Esophagus squamous epithelium (tissue), 5 donors: ENCODE data around the gene PPP1R12C. TPM values are rescaled to one million over a fixed set of nuclear protein-coding genes. Genes with fewer than 3 reads are reported as not detected.
A peak's percentile ranks its signal among the peaks of the same experiment; 100 is the strongest.

Experiments used
- DNase-seq: peaks from one replicate; lab custom pipeline; 2025; lab: John Stamatoyannopoulos, UW
- H3K27ac ChIP-seq, 4 donors: fragments of 200-600 bp; sonication (generic); one replicate each; pipeline ENCODE4 v1.5.1; 2016 to 2019; ENCODE audit warnings: mild to moderate bottlenecking in 1 of 4
- H3K27me3 ChIP-seq, 4 donors: fragments of 200-600 bp; sonication (generic); 1 replicate in 3 of 4; 2 replicates in 1 of 4; pipeline versions ENCODE4 v1.5.1 to v1.6.0; 2017 to 2021; ENCODE audit warnings: antibody characterized with exemption in 1 of 4
- H3K36me3 ChIP-seq, 3 donors: fragments of 200-600 bp; sonication (generic); one replicate each; pipeline ENCODE4 v1.5.1; 2016 to 2019
- H3K4me1 ChIP-seq, 3 donors: fragments of 200-600 bp; sonication (generic); one replicate each; pipeline ENCODE4 v1.5.1; 2017 to 2019
- H3K4me3 ChIP-seq, 4 donors: fragments of 200-600 bp; sonication (generic); 1 replicate in 3 of 4; 2 replicates in 1 of 4; pipeline ENCODE4 v1.5.1; 2016 to 2019; ENCODE audit warnings: mild to moderate bottlenecking in 2 of 4, moderate library complexity in 1 of 4
- H3K9me3 ChIP-seq, 3 donors: fragments of 200-600 bp; sonication (generic); one replicate each; pipeline ENCODE4 v1.5.1; 2016 to 2019
- POLR2A ChIP-seq, 4 donors: fragments of 450-650 bp; IDR thresholded peaks; one replicate each; pipeline ENCODE4 v1.6.1; 2017; ENCODE audit warnings: antibody characterized with exemption in 4 of 4, mild to moderate bottlenecking in 4 of 4, moderate library complexity in 3 of 4
- WGBS, 2 donors: methylation state at CpG; one replicate each; pipeline ENCODE4 v1.1.5; 2018; 5-methylcytosine and 5-hydroxymethylcytosine counted together
- intact Hi-C: fragments of 100-400 bp; cut with DNase I; formaldehyde crosslinking; loops from one replicate; pipeline ENCODE4 v1.15.0; 2022
- total RNA-seq, 4 donors: library from RNA; depleted of rRNA; stranded (reverse); fragments of >200 nt; gene quantifications; one replicate each; pipeline ENCODE4 v1.1.0, GENCODE V29; 2016
- TF ChIP-seq, protein P1 (sequence below), 6 experiments: fragments of 450-650 bp in 4 of 6; fragments of 200-600 bp in 2 of 6; sonication (generic) in 2 of 6; IDR thresholded peaks; one replicate each; pipeline ENCODE4 v1.5.1; 2016 to 2019; ENCODE audit warnings: antibody characterized with exemption in 6 of 6, mild to moderate bottlenecking in 4 of 6, moderate library complexity in 4 of 6
- donor health status: DM: yes; HTN: yes; CAD: no.

PPP1R12C gene
- total RNA-seq, 4 donors from 2014 or later = 35.1 to 89.1 (median 43.7) TPM

DNA sequence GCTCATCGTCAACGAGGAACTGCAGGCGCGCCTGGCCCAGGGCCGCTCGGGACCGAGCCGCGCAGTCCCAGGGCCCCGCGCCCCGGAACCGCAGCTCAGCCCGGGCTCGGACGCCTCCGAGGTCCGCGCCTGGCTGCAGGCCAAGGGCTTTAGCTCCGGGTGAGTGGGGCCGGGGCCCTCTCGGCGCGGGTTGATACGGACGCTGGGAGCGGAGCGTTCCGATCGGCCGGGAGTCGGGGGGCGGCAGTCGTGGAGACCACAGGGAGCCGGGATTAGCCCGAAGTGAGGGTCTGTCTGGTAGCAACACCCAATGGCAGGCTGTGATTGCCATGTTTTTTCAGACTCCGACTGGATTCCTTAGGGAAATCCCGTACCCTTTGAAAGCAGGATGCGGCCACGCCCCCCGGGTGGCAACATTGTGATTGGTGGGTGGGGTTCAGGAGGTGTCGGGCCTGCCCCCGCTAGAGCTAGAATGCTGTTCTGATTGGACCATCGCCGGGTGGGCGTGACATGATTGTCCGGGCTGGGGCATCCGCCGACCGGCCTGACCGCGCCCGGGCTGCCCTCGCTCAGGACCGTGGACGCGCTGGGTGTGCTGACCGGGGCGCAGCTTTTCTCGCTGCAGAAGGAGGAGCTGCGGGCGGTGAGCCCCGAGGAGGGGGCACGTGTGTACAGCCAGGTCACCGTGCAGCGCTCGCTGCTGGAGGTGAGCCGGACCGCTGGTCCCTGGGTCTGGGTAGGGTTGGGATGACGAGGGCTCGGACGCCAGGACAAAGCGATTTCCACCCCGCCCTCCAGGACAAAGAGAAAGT is 30.5 kb downstream of the PPP1R12C start:
- no peak for DNase-seq
- 9 to 13% methylated on average over 8 to 20 of the region's 74 CpGs for WGBS, 2 donors
- no peaks in the 10 kb centered on the region for H3K9me3 ChIP-seq
- peak overlapping the region; percentile 29 to 59 (median 54) for H3K27ac ChIP-seq
- peaks cover 0 to 36% (median 6%) of the 10 kb centered on the region in 3 donors for H3K36me3 ChIP-seq
- H3K27me3 ChIP-seq = peaks cover 0 to 54% (median 14%) of the 10 kb centered on the region in 4 donors
- peaks cover 22 to 46% (median 24%) of the 10 kb centered on the region in 3 donors for H3K4me1 ChIP-seq
- peak overlapping the region; percentile 24 to 69 (median 41) for H3K4me3 ChIP-seq
- TF ChIP-seq POLR2A (IDR thresholded peaks at IDR 0.05) = no peak
- TF ChIP-seq, protein P1, sequence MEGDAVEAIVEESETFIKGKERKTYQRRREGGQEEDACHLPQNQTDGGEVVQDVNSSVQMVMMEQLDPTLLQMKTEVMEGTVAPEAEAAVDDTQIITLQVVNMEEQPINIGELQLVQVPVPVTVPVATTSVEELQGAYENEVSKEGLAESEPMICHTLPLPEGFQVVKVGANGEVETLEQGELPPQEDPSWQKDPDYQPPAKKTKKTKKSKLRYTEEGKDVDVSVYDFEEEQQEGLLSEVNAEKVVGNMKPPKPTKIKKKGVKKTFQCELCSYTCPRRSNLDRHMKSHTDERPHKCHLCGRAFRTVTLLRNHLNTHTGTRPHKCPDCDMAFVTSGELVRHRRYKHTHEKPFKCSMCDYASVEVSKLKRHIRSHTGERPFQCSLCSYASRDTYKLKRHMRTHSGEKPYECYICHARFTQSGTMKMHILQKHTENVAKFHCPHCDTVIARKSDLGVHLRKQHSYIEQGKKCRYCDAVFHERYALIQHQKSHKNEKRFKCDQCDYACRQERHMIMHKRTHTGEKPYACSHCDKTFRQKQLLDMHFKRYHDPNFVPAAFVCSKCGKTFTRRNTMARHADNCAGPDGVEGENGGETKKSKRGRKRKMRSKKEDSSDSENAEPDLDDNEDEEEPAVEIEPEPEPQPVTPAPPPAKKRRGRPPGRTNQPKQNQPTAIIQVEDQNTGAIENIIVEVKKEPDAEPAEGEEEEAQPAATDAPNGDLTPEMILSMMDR (IDR thresholded peaks at IDR 0.05) = no peak
- intact Hi-C loops = no loop called here

DNA sequence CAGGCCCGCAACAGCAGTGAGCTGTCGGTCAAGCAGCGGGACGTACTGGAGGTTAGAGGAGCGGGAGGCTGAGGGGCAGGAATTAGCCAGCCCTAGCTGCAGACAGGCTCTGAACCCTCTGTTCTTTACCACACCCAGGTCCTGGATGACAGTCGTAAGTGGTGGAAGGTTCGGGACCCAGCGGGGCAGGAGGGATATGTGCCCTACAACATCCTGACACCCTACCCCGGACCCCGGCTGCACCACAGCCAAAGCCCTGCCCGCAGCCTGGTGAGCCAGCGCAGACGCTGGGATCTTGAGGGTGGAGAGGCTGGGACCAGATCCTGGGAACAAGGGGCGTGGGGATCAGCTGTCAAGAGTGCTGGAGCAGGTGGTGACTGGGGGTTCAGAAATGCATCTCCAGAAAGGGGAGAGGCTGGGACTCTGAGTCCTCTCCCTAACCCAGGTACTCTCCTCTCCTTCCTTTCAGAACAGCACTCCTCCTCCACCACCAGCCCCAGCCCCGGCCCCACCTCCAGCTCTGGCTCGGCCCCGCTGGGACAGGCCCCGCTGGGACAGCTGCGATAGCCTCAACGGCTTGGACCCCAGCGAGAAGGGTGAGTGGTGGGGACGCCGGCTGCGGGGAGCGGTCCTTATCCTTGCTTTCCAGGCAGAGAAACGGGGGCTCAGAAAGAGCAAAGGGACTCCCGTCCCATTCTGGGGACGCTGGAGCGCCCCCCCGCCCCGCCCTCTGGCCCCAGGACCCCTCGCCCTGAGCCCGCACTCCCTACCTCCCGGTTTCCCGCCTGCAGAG is 31.3 kb downstream of the PPP1R12C start:
- Histone ChIP-seq H3K27ac (peak overlapping the region; percentile 29 to 59 (median 52)), H3K9me3 (no peaks in the 10 kb centered on the region), H3K4me1 (peaks cover 30 to 54% (median 33%) of the 10 kb centered on the region in 3 donors), H3K36me3 (peaks cover 0 to 27% (median 0%) of the 10 kb centered on the region in 3 donors), H3K27me3 (peaks cover 0 to 62% (median 20%) of the 10 kb centered on the region in 4 donors), H3K4me3 (peak overlapping the region; percentile 24 to 69 (median 41))
- intact Hi-C loops = no loop called here
- WGBS, 2 donors = 45% methylated on average over 4 of the region's 35 CpGs; no CpG with 5 or more reads in 1 of the 2 donors
- TF ChIP-seq, protein P1 (IDR thresholded peaks at IDR 0.05) = no peak
- TF ChIP-seq POLR2A (IDR thresholded peaks at IDR 0.05) = no peak
- DNase-seq = no peak

DNA sequence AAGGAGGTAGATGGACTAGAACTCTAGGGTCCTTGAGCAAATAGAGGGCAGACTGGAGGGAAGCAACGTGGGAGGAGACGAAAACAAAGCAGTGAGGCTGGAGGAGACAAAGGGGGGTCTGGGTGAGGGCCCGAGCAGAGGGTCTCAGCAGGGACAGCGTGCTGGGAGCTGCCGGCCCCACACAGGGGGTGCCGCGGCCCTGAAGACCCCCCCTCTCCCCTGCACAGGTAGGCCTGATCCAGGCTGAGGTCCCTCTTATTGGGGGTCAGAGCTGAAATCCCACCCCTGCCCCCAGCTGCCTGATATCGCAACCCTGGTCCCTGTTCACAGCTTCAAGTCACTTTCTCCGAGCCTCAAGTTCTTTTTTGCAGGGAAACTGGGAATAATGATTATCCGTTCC is 33.0 kb downstream of the PPP1R12C start:
- peaks cover 0 to 79% (median 21%) of the 10 kb centered on the region in 4 donors for H3K27me3 ChIP-seq

DNA sequence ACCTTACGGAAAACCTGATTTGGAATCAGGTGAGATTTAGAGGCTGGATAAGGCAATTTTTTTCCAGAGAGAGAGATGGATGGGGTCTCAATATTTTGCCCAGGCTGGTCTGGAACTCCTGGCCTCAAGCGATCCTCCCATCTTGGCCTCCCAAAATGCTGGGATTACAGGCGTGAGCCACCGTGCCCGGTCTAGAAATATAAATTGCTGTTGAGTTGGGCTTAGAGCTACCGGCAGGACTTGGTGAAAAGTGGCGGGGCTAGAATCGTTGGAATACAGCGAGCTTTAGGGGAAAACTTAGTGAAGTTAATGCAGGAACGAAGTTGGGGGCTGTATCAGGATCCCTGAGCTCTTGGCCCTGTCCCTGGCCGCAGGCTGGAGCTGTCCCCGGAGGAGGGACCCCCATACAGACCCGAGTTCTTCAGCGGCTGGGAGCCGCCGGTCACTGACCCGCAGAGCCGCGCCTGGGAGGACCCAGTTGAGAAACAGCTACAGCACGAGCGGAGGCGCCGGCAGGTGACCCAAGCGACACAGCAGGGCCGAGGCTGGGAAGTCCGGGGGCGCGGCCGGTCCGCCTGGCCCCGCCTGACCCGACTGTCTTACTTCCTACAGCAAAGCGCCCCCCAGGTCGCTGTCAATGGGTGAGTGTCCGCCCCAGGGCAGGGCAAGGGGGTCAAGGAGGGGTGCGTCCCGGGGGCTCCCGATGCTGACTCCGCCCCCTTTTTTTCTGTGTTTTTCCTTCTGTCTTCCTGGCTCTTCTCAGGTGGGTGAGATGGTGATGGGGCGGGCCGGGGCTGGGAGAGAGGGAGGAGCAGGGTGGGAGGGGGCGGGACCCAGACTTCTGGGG is 34.2 kb downstream of the PPP1R12C start:
- no peak overlapping the region for H3K27ac ChIP-seq
- H3K36me3 ChIP-seq = peaks cover 0 to 10% (median 0%) of the 10 kb centered on the region in 3 donors
- intact Hi-C loops = no loop called here
- H3K9me3 ChIP-seq = no peaks in the 10 kb centered on the region
- no peak for DNase-seq
- WGBS, 2 donors = 61 to 83% methylated on average over 13 to 26 of the region's 42 CpGs
- peaks cover 43 to 62% (median 44%) of the 10 kb centered on the region in 3 donors for H3K4me1 ChIP-seq
- peak overlapping the region in 1 of 4 donors; percentile 59 for H3K4me3 ChIP-seq
- H3K27me3 ChIP-seq = peaks cover 0 to 86% (median 21%) of the 10 kb centered on the region in 4 donors
- no peak for TF ChIP-seq POLR2A (IDR thresholded peaks at IDR 0.05)
- TF ChIP-seq, protein P1 (IDR thresholded peaks at IDR 0.05) = no peak

More for the DNA sequence above, 33.0 kb downstream of the PPP1R12C start:
- TF ChIP-seq, protein P1 (IDR thresholded peaks at IDR 0.05) = no peak
- no peak for TF ChIP-seq POLR2A (IDR thresholded peaks at IDR 0.05)
- DNase-seq = no peak
- peaks cover 44 to 70% (median 46%) of the 10 kb centered on the region in 3 donors for H3K4me1 ChIP-seq
- H3K27ac ChIP-seq = no peak overlapping the region
- no peaks in the 10 kb centered on the region for H3K9me3 ChIP-seq
- intact Hi-C loops = no loop called here
- H3K4me3 ChIP-seq = no peak overlapping the region
- peaks cover 0 to 12% (median 0%) of the 10 kb centered on the region in 3 donors for H3K36me3 ChIP-seq
- WGBS, 2 donors = 80 to 85% methylated on average over 6 to 10 of the region's 10 CpGs
